K562 (cell line): ENCODE results near the gene CDAN1. TPM values are rescaled to one million over a fixed set of nuclear protein-coding genes. Genes with fewer than 3 reads are reported as not detected.

Experiments used
- ATAC-seq: fragments of 200-7000 bp; cut with Tn5 transposase; 3 replicates; pipeline ENCODE4 v1.9.1; 2020; ENCODE audit warnings: moderate library complexity
- BruUV-seq: library from RNA; stranded (reverse); fragments of 400-500 nt; replicated peaks from 2 replicates; lab custom pipeline; 2021; lab: Mats Ljungman, UMichigan
- CTCF ChIA-PET: fragments of 300-600 bp; formaldehyde crosslinking; extraction: SDS; loops from one replicate; lab custom pipeline; 2021; ENCODE audit warnings: low intra/inter-chr PET ratio; lab: Yijun Ruan, JAX
- POLR2A ChIA-PET: fragments of 300-600, 350-650 bp; sonication (Branson Sonifier 250); formaldehyde crosslinking; extraction: SDS; loops from one replicate; lab custom pipeline; 2021; ENCODE audit warnings: antibody characterized with exemption, inconsistent platforms; lab: Yijun Ruan, JAX
- DNase-seq, 4 experiments: peaks; one replicate each; pipeline versions ENCODE4 v3.0.0 to v3.0.0-alpha.2; 2011 to 2018; ENCODE audit warnings: low spot score in 3 of 4, mixed read lengths in 3 of 4; ENCODE audit errors: extremely low read depth in 1 of 4
- FAIRE-seq: peaks from 2 replicates; lab custom pipeline; 2011; peaks lifted over from hg19 to GRCh38; lab: Jason Lieb, UNC
- H2AFZ ChIP-seq: 2 replicates; pipeline ENCODE4 v1.6.0; 2011; ENCODE audit warnings: low read depth, low read length, control low read depth, inconsistent platforms
- H3K27ac ChIP-seq: fragments of 200-600 bp; 3 replicates; pipeline ENCODE4 v1.8.0; 2011; ENCODE audit warnings: low read depth, mild to moderate bottlenecking, control low read depth, inconsistent platforms, low read length, moderate library complexity, mixed read lengths; ENCODE audit errors: extremely low read depth
- H3K27me3 ChIP-seq, 2 experiments: fragments of 300-600 bp in 1 of 2; 2 replicates in 1 of 2; 3 replicates in 1 of 2; pipeline versions ENCODE4 v1.6.0 to v1.8.0; 2011; ENCODE audit warnings: inconsistent platforms in 2 of 2, low read length in 2 of 2, mild to moderate bottlenecking in 1 of 2, mixed read lengths in 1 of 2, moderate library complexity in 1 of 2; ENCODE audit not compliant: control insufficient read depth in 2 of 2, insufficient read depth in 2 of 2
- H3K36me3 ChIP-seq: fragments of 300-600 bp; 3 replicates; pipeline ENCODE4 v1.8.0; 2011; ENCODE audit warnings: mild to moderate bottlenecking, low read length, inconsistent platforms; ENCODE audit not compliant: control insufficient read depth, insufficient read depth
- H3K4me1 ChIP-seq, 2 experiments: fragments of 200-600 bp in 1 of 2; replicated peaks in 1 of 2; 2 replicates in 1 of 2; 3 replicates in 1 of 2; pipeline versions ENCODE4 v1.5.1 to v1.8.0; 2011; ENCODE audit warnings: inconsistent platforms in 2 of 2, low read length in 2 of 2, mild to moderate bottlenecking in 1 of 2, mixed read lengths in 1 of 2, moderate library complexity in 1 of 2; ENCODE audit not compliant: control insufficient read depth in 2 of 2, insufficient read depth in 2 of 2
- H3K4me2 ChIP-seq: 2 replicates; pipeline ENCODE4 v1.6.1; 2011; ENCODE audit warnings: low read length, control low read depth, inconsistent platforms, mixed read lengths; ENCODE audit not compliant: insufficient read depth
- H3K4me3 ChIP-seq: fragments of 200-600 bp; sonication (generic), shearing (Covaris generic); 2 replicates; pipeline ENCODE4 v1.5.1; 2016; ENCODE audit warnings: control low read depth, inconsistent platforms
- H3K79me2 ChIP-seq: fragments of 200-600 bp; 3 replicates; pipeline ENCODE4 v1.8.0; 2011; ENCODE audit warnings: low read length, inconsistent platforms; ENCODE audit not compliant: control insufficient read depth, insufficient read depth
- H3K9ac ChIP-seq, 2 experiments: 2 replicates each; pipeline versions ENCODE4 v1.6.0 to v1.6.1; 2011; ENCODE audit warnings: low read depth in 2 of 2, low read length in 2 of 2, control low read depth in 1 of 2, inconsistent platforms in 1 of 2, mild to moderate bottlenecking in 1 of 2, mixed read lengths in 1 of 2; ENCODE audit not compliant: insufficient read depth in 1 of 2
- H3K9me1 ChIP-seq: one replicate; pipeline ENCODE4 v1.6.0; 2011; ENCODE audit warnings: inconsistent platforms, mild to moderate bottlenecking, low read length, moderate library complexity; ENCODE audit not compliant: control insufficient read depth, insufficient read depth
- H3K9me3 ChIP-seq: replicated peaks from 2 replicates; pipeline ENCODE4 v1.5.1; 2011; ENCODE audit warnings: low read depth, low read length, inconsistent platforms; ENCODE audit not compliant: control insufficient read depth, insufficient read depth
- H4K20me1 ChIP-seq: replicated peaks from 2 replicates; pipeline ENCODE4 v1.6.1; 2011; ENCODE audit warnings: low read length, inconsistent platforms, mixed read lengths; ENCODE audit not compliant: control insufficient read depth, insufficient read depth
- FOSL1 ChIP-seq: fragments of 200-800 bp; sonication (Bioruptor generic); conservative IDR thresholded peaks from 2 replicates; pipeline ENCODE4 v1.6.1; 2016; ENCODE audit warnings: missing genetic modification characterization, missing compliant biosample characterization
- HCFC1 ChIP-seq: IDR thresholded peaks from 2 replicates; pipeline ENCODE4 v1.6.1; 2012; ENCODE audit warnings: low read depth, low read length, improper control_type of control experiment
- KAT7 ChIP-seq: sonication (generic); formaldehyde crosslinking; IDR thresholded peaks from 2 replicates; pipeline ENCODE4 v1.8.0; 2022; ENCODE audit warnings: missing genetic modification reagents, mild to moderate bottlenecking, borderline replicate concordance
- TCF7L2 ChIP-seq: fragments of 150-350 bp; IDR thresholded peaks from 2 replicates; pipeline ENCODE4 v1.6.1; 2016; ENCODE audit warnings: low read depth, mild to moderate bottlenecking, low read length, moderate library complexity
- TEAD4 ChIP-seq, 2 experiments: sonication (generic) in 1 of 2; formaldehyde crosslinking in 1 of 2; IDR thresholded peaks; 2 replicates each; pipeline versions ENCODE4 v1.6.1 to v1.8.0; 2012 to 2022; ENCODE audit warnings: borderline replicate concordance in 1 of 2, inconsistent platforms in 1 of 2, low read length in 1 of 2, mild to moderate bottlenecking in 1 of 2, missing genetic modification reagents in 1 of 2
- TFAM ChIP-seq: fragments of 250-450 bp; sonication (Bioruptor Pico); conservative IDR thresholded peaks from 2 replicates; pipeline ENCODE4 v1.5.0; 2021; ENCODE audit warnings: mild to moderate bottlenecking, moderate library complexity
- ZNF121 ChIP-seq: sonication (generic); formaldehyde crosslinking; conservative IDR thresholded peaks from 2 replicates; pipeline ENCODE4 v1.8.0; 2022; ENCODE audit warnings: missing genetic modification reagents
- WGBS: fragments of 100-300 bp; shearing (Covaris generic); methylation state at CpG from one replicate; pipeline ENCODE4 v1.1.6; 2016; ENCODE audit warnings: low coverage, mixed read lengths; ENCODE audit not compliant: insufficient coverage; ENCODE audit errors: missing lambda C conversion rate; 5-methylcytosine and 5-hydroxymethylcytosine counted together
- in situ Hi-C: fragments of 300-500 bp; cut with MboI; formaldehyde crosslinking; loops from 4 replicates; pipeline ENCODE4 v1.15.0; 2018; ENCODE audit warnings: inconsistent platforms, mixed read lengths
- intact Hi-C: fragments of 100-400 bp; cut with micrococcal nuclease; formaldehyde crosslinking; loops from 2 replicates; pipeline ENCODE4 v1.14.2; 2022
- polyA plus RNA-seq, 8 experiments: library from polyadenylated mRNA; depleted of rRNA in 4 of 8; stranded (reverse) in 5 of 8; unstranded in 3 of 8; fragments of >200 nt; fragmentation: Nextera tagmentation in 2 of 8; fragmentation: Illumina TruSeq in 1 of 8; extraction: Ambion mirVana in 2 of 8; extraction: Trizol in 1 of 8; gene quantifications; 2 replicates each; pipeline versions ENCODE4 v1.2.1 to v1.2.3, GENCODE V29; 2011 to 2014; ENCODE audit warnings: inconsistent platforms in 1 of 8, missing spikeins in 1 of 8
- total RNA-seq, 7 experiments: library from RNA; depleted of rRNA in 6 of 7; stranded (reverse); fragments of >200 nt in 6 of 7; fragmentation: Illumina TruSeq in 2 of 7; extraction: Trizol in 2 of 7; gene quantifications; 2 replicates each; pipeline versions ENCODE4 v1.2.1 to v1.2.3, GENCODE V29; 2011 to 2021; ENCODE audit warnings: low replicate concordance in 1 of 7

The CDAN1 gene
- total and polyA plus RNA-seq, 9 of the 15 experiments (the other 6 are each of a cell fraction or from before 2014, with no cell fraction given), result 1.6 to 34.4 (median 13.8) TPM

- Histone ChIP-seq H4K20me1 (0 out of 2 replicates have a peak, but pooled peaks cover 3% of the 10 kb centered on the region), H3K27ac (no peak overlapping the region), H3K79me2 (no peaks in the 10 kb centered on the region), H3K36me3 (no peaks in the 10 kb centered on the region), H2AFZ (no peak overlapping the region), H3K9me1 (no peaks in the 10 kb centered on the region), H3K27me3 (no peaks in the 10 kb centered on the region), H3K9me3 (no peaks in the 10 kb centered on the region), H3K4me3 (no peak overlapping the region), H3K4me1 (no peaks in the 10 kb centered on the region; a peak in 1 of 5 replicates), H3K9ac (no peak overlapping the region), H3K4me2 (no peak overlapping the region)
- POLR2A ChIA-PET, result interaction anchor here (0.7 to 1.6 kb wide), 2 partner anchors 9 to 99 kb away, joined by 3 to 5 read pairs; no protein-coding TSS in a partner anchor
- WGBS, result 75% methylated on average over 8 of the region's 8 CpGs
- no TSS peak for BruUV-seq
- no peak for FAIRE-seq
- CTCF ChIA-PET, result no interaction called here
- DNase-seq, result no peak
- in situ Hi-C loops, result no loop called here
- no peak for ATAC-seq
- no peak for TF ChIP-seq TFAM (CRISPR knock-in tag)
- no peak for TF ChIP-seq TEAD4 (IDR thresholded peaks at IDR 0.05; ENCODE audit: low read length)
- no peak for TF ChIP-seq TEAD4 (CRISPR knock-in tag; IDR thresholded peaks at IDR 0.05; ENCODE audit: borderline replicate concordance)
- TF ChIP-seq ZNF121, result no peak
- TF ChIP-seq KAT7 (CRISPR knock-in tag), result no peak
- TF ChIP-seq FOSL1 (tag), result no peak
- TF ChIP-seq HCFC1, result no peak
- no peak for TF ChIP-seq TCF7L2
- intact Hi-C loops, result no loop called here
These were observed 50.6 kb downstream of the CDAN1 start for GRCh38 chr15:42686281-42686680.
